HEK293 (cell line): ENCODE measurements around the gene ZNF550.
A peak's percentile ranks its signal among the peaks of the same experiment; 100 is the strongest.

Experiments used
- CTCF ChIA-PET: fragments of 350-600 bp; formaldehyde crosslinking; extraction: SDS; loops from one replicate; lab custom pipeline; 2021; ENCODE audit warnings: antibody characterized with exemption; lab: Yijun Ruan, JAX
- POLR2A ChIA-PET: fragments of 300-600 bp; formaldehyde crosslinking; extraction: SDS; loops from one replicate; lab custom pipeline; 2020; ENCODE audit warnings: antibody characterized with exemption, inconsistent platforms; lab: Yijun Ruan, JAX
- H3K27ac ChIP-seq: fragments of 200-500 bp; sonication (Bioruptor generic); 2 replicates; pipeline ENCODE4 v1.5.1; 2014; ENCODE audit warnings: low read depth, low read length, control low read depth, inconsistent platforms; ENCODE audit errors: extremely low read depth
- H3K36me3 ChIP-seq, 2 experiments: fragments of 200-500 bp in 1 of 2; sonication (Bioruptor generic) in 1 of 2; 1 replicate in 1 of 2; 2 replicates in 1 of 2; pipeline ENCODE4 v1.5.1; 2014 to 2017; ENCODE audit warnings: inconsistent platforms in 2 of 2, low read length in 2 of 2; ENCODE audit not compliant: control insufficient read depth in 2 of 2, insufficient read depth in 1 of 2
- H3K4me1 ChIP-seq: fragments of 200-500 bp; sonication (Bioruptor generic); 2 replicates; pipeline ENCODE4 v1.5.1; 2014; ENCODE audit warnings: mild to moderate bottlenecking, low read length, inconsistent platforms; ENCODE audit not compliant: control insufficient read depth, insufficient read depth
- H3K4me3 ChIP-seq: 2 replicates; pipeline ENCODE4 v1.5.1; 2011; ENCODE audit warnings: low read depth, mild to moderate bottlenecking, control low read depth, low read length, moderate library complexity
- H3K9me3 ChIP-seq: fragments of 200-500 bp; sonication (Bioruptor generic); 2 replicates; pipeline ENCODE4 v1.5.1; 2014; ENCODE audit warnings: low read depth, low read length, inconsistent platforms; ENCODE audit not compliant: control insufficient read depth, insufficient read depth
- KLF8 ChIP-seq: fragments of 450-650 bp; formaldehyde crosslinking; IDR thresholded peaks from 2 replicates; pipeline ENCODE4 v1.5.1; 2016; ENCODE audit warnings: missing biosample characterization, missing genetic modification characterization
- REPIN1 ChIP-seq: fragments of 450-650 bp; formaldehyde crosslinking; IDR thresholded peaks from 2 replicates; pipeline ENCODE4 v1.5.1; 2017; ENCODE audit warnings: missing biosample characterization, missing genetic modification characterization, low read depth
- SETDB1 ChIP-seq: IDR thresholded peaks from one replicate; pipeline ENCODE4 v1.6.1; 2017; ENCODE audit warnings: mild to moderate bottlenecking, low read length, moderate library complexity, mixed read lengths; ENCODE audit not compliant: insufficient read length
- SP3 ChIP-seq: fragments of 450-650 bp; formaldehyde crosslinking; IDR thresholded peaks from 2 replicates; pipeline ENCODE4 v1.5.1; 2016; ENCODE audit warnings: missing biosample characterization, missing genetic modification characterization
- TRIM28 ChIP-seq: IDR thresholded peaks from 2 replicates; pipeline ENCODE4 v1.6.1; 2011; ENCODE audit warnings: low read length, control low read depth, borderline replicate concordance
- WT1 ChIP-seq: fragments of 450-650 bp; formaldehyde crosslinking; IDR thresholded peaks from 2 replicates; pipeline ENCODE4 v1.5.1; 2016; ENCODE audit warnings: missing biosample characterization, missing genetic modification characterization
- ZIC2 ChIP-seq: fragments of 450-650 bp; formaldehyde crosslinking; IDR thresholded peaks from 2 replicates; pipeline ENCODE4 v1.5.1; 2016; ENCODE audit warnings: missing biosample characterization, missing genetic modification characterization
- ZNF114 ChIP-seq: fragments of 450-650 bp; formaldehyde crosslinking; IDR thresholded peaks from 2 replicates; pipeline ENCODE4 v1.5.0; 2017; ENCODE audit warnings: missing biosample characterization, missing genetic modification characterization
- ZNF140 ChIP-seq: fragments of 450-650 bp; formaldehyde crosslinking; IDR thresholded peaks from 2 replicates; pipeline ENCODE4 v1.5.1; 2016; ENCODE audit warnings: missing biosample characterization, missing genetic modification characterization
- ZNF169 ChIP-seq: fragments of 450-650 bp; formaldehyde crosslinking; IDR thresholded peaks from 2 replicates; pipeline ENCODE4 v1.5.1; 2016; ENCODE audit warnings: missing biosample characterization, missing genetic modification characterization
- ZNF248 ChIP-seq: fragments of 450-650 bp; formaldehyde crosslinking; IDR thresholded peaks from 2 replicates; pipeline ENCODE4 v1.5.1; 2017; ENCODE audit warnings: missing biosample characterization, missing genetic modification characterization
- ZNF416 ChIP-seq: fragments of 450-650 bp; formaldehyde crosslinking; IDR thresholded peaks from 2 replicates; pipeline ENCODE4 v1.5.1; 2016; ENCODE audit warnings: missing biosample characterization, missing genetic modification characterization
- ZNF510 ChIP-seq: fragments of 450-650 bp; formaldehyde crosslinking; IDR thresholded peaks from 2 replicates; pipeline ENCODE4 v1.5.1; 2018; ENCODE audit warnings: mild to moderate bottlenecking, missing genetic modification characterization, missing biosample characterization; ENCODE audit not compliant: insufficient replicate concordance
- ZNF521 ChIP-seq: fragments of 450-650 bp; formaldehyde crosslinking; IDR thresholded peaks from 2 replicates; pipeline ENCODE4 v1.5.1; 2017; ENCODE audit warnings: missing biosample characterization, mild to moderate bottlenecking, missing genetic modification characterization
- ZNF529 ChIP-seq: fragments of 450-650 bp; formaldehyde crosslinking; IDR thresholded peaks from 2 replicates; pipeline ENCODE4 v1.5.1; 2017; ENCODE audit warnings: missing genetic modification characterization, missing biosample characterization; ENCODE audit not compliant: insufficient replicate concordance
- ZNF555 ChIP-seq: fragments of 450-650 bp; formaldehyde crosslinking; conservative IDR thresholded peaks from 2 replicates; pipeline ENCODE4 v1.5.1; 2017; ENCODE audit warnings: missing biosample characterization, mild to moderate bottlenecking, missing genetic modification characterization, inconsistent platforms
- ZNF571 ChIP-seq: fragments of 450-650 bp; formaldehyde crosslinking; IDR thresholded peaks from 2 replicates; pipeline ENCODE4 v1.5.0; 2017; ENCODE audit warnings: missing biosample characterization, missing genetic modification characterization
- ZNF596 ChIP-seq: fragments of 450-650 bp; IDR thresholded peaks from 2 replicates; pipeline ENCODE4 v1.5.0; 2018; ENCODE audit warnings: missing biosample characterization, mild to moderate bottlenecking, missing genetic modification characterization, moderate library complexity
- ZNF624 ChIP-seq: fragments of 450-650 bp; formaldehyde crosslinking; IDR thresholded peaks from 2 replicates; pipeline ENCODE4 v1.5.1; 2017; ENCODE audit warnings: missing biosample characterization, missing genetic modification characterization
- ZNF654 ChIP-seq: fragments of 450-650 bp; formaldehyde crosslinking; IDR thresholded peaks from 2 replicates; pipeline ENCODE4 v1.5.1; 2016; ENCODE audit warnings: low read depth, missing biosample characterization, missing genetic modification characterization
- ZSCAN30 ChIP-seq: fragments of 450-650 bp; IDR thresholded peaks from 2 replicates; pipeline ENCODE4 v1.5.1; 2018; ENCODE audit warnings: missing biosample characterization, mild to moderate bottlenecking, missing genetic modification characterization, moderate library complexity
- TF ChIP-seq, protein P1 (sequence below): fragments of 450-650 bp; formaldehyde crosslinking; IDR thresholded peaks from 2 replicates; pipeline ENCODE4 v1.5.1; 2016; ENCODE audit warnings: missing biosample characterization, missing genetic modification characterization

The ZNF550 gene

DNA sequence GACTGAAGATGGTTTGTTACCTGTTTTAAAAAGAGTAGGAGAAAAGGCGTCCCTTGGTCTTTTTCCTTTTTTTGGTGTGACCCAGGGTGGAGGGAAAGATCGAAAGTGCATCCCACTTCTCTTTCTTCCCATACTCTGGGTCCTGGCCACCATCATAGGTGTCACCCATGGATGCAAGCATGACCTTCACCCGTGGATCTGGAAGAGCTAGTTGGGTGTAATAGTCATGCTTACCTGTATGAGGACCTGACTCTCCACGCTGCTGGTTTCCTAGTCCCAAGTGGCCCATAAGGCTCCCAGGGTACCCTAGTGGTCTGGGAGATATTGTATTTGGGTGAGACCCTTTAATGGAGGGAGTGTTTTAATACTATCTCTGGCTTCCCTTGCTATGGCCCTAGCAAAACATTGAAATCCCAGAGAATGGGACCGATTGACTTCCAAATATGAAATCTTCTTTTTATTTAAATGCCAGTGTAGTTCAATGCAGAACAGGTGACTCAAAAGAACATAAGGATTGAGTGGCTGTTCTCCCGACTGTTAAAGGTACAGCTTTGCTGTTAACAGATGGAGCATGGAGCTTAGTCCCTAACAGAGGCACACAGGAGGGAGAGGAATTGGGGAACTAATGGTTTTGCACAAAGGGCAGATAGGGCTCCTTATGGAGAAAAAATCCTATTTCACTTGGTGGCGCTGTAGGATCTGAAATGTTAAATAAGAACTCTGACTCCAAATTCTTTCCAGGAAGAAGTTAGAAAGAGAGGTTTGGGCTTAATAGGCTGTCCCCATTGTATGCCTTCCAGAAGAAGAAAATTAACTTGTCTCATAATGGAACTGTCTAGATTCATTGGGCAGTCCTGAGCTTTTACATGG lies 7.0 kb upstream of the ZNF550 start (continued):
- TF ChIP-seq ZNF140 (0 out of 2 replicates have a peak, but pooled peaks have one; percentile 17), WT1 (tag by site-specific recombination) (no peak), ZNF654 (tag by site-specific recombination) (peak; percentile 10; the same call in 1 of the 2 replicates), ZSCAN30 (tag by site-specific recombination) (peak; percentile 51; the same call in 1 of the 2 replicates), ZNF521 (no peak), ZNF510 (peak; percentile 70), ZNF555 (tag by site-specific recombination) (peak; percentile 12; the same call in 1 of the 2 replicates), SP3 (tag by site-specific recombination) (peak; percentile 16; the same call in 1 of the 2 replicates), KLF8 (tag by site-specific recombination) (0 out of 2 replicates have a peak, but pooled peaks have one; percentile 16), SETDB1 (peak; percentile 98), ZNF529 (tag by site-specific recombination) (peak; percentile 69), ZNF169 (tag by site-specific recombination) (0 out of 2 replicates have a peak, but pooled peaks have one; percentile 55), ZNF416 (peak; percentile 73; the same call in 1 of the 2 replicates), ZIC2 (tag by site-specific recombination) (no peak), ZNF624 (no peak), ZNF596 (tag by site-specific recombination) (no peak), ZNF114 (tag by site-specific recombination) (peak; percentile 83; the same call in 1 of the 2 replicates), ZNF571 (tag by site-specific recombination) (no peak), ZNF248 (tag by site-specific recombination) (peak; percentile 96)
- TF ChIP-seq, protein P1, sequence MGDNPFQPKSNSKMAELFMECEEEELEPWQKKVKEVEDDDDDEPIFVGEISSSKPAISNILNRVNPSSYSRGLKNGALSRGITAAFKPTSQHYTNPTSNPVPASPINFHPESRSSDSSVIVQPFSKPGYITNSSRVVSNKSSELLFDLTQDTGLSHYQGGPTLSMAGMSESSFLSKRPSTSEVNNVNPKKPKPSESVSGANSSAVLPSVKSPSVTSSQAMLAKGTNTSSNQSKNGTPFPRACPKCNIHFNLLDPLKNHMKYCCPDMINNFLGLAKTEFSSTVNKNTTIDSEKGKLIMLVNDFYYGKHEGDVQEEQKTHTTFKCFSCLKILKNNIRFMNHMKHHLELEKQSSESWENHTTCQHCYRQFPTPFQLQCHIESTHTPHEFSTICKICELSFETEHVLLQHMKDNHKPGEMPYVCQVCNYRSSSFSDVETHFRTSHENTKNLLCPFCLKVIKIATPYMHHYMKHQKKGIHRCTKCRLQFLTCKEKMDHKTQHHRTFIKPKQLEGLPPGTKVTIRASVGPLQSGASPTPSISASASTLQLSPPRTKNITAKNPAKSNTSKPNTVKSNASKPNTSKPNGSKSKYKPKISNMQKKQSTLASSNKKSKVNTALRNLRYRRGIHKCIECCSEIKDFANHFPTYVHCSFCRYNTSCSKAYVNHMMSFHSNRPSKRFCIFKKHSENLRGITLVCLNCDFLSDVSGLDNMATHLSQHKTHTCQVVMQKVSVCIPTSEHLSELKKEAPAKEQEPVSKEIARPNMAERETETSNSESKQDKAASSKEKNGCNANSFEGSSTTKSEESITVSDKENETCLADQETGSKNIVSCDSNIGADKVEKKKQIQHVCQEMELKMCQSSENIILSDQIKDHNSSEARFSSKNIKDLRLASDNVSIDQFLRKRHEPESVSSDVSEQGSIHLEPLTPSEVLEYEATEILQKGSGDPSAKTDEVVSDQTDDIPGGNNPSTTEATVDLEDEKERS (tag by site-specific recombination) = peak; percentile 100

DNA sequence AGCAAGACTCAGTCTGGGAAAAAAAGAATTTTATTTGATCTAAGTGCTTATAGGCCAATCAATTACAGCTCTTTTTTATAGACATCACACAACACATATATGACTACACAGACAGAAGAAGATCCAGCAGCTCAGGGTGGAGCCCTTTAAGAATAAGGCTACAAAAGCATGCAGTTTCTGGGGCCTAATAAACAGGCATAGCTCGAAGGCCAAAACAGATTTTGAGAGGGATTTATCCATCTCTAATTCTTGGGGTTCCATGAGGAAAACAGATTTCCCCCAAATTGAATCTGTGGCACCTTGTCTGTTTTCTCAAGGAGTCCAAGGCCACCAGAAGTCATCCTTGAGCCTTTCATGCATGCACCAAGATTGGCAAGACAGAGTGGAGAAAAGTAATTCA lies 3.9 kb upstream of the ZNF550 start:
- ChIA-PET POLR2A (no interaction called here), CTCF (no interaction called here)
- Histone ChIP-seq H3K36me3 (no peaks in the 10 kb centered on the region), H3K27ac (no peak overlapping the region), H3K4me3 (no peak overlapping the region), H3K4me1 (no peaks in the 10 kb centered on the region; the same call in 1 of the 2 replicates), H3K9me3 (peaks cover 9% of the 10 kb centered on the region)
- no peak for TF ChIP-seq REPIN1
- TF ChIP-seq SETDB1 = peak; percentile 92
- 0 out of 2 replicates have a peak, but pooled peaks have one; percentile 51 for TF ChIP-seq TRIM28
